COR-L47 (cell line): ENCODE measurements around the gene RAB21.
A peak's percentile ranks its signal among the peaks of the same experiment; 100 is the strongest.
"Not testable (repeated sequence)": the region's sequence is repeated elsewhere in the genome, so short reads cannot be mapped to it uniquely, and the experiment has no call there.

Experiments
- DNase-seq: peaks from one replicate; lab custom pipeline; 2025; lab: John Stamatoyannopoulos, UW

The RAB21 gene

GRCh38 chr12:71799106-71799505, 44.4 kb downstream of the RAB21 start:
- no peak for DNase-seq

GRCh38 chr12:71800177-71800576, 45.5 kb downstream of the RAB21 start:
- DNase-seq, result no peak

- DNase-seq, result no peak
Observed at GRCh38 chr12:71804505-71804904, 49.8 kb downstream of the RAB21 start.

- DNase-seq, result no peak
Observed at GRCh38 chr12:71810921-71811320, 56.3 kb downstream of the RAB21 start.

- not testable (repeated sequence) for DNase-seq
Observed at GRCh38 chr12:71815242-71815641, 60.6 kb downstream of the RAB21 start.

- not testable (repeated sequence) for DNase-seq
Observed at GRCh38 chr12:71822088-71822487, 67.4 kb downstream of the RAB21 start.

GRCh38 chr12:71828813-71829212, 74.2 kb downstream of the RAB21 start:
- no peak for DNase-seq

- no peak for DNase-seq
Observed at GRCh38 chr12:71837356-71837755, 82.7 kb downstream of the RAB21 start.

GRCh38 chr12:71838231-71838630, 83.6 kb downstream of the RAB21 start:
- no peak for DNase-seq

- DNase-seq, result no peak
Observed at GRCh38 chr12:71838676-71839075, 84.0 kb downstream of the RAB21 start.

- DNase-seq, result no peak
Observed at GRCh38 chr12:71840231-71840847, 85.7 kb downstream of the RAB21 start.

GRCh38 chr12:71846322-71846940, 91.8 kb downstream of the RAB21 start:
- DNase-seq, result peak; percentile 18

- no peak for DNase-seq
Observed at GRCh38 chr12:71848212-71848611, 93.5 kb downstream of the RAB21 start.

- DNase-seq, result no peak
Observed at GRCh38 chr12:71849109-71849851, 94.6 kb downstream of the RAB21 start.
